Heart left ventricle (tissue), 16 donors: ENCODE results near the gene DYNC1I2. TPM values are rescaled to one million over a fixed set of nuclear protein-coding genes. Genes with fewer than 3 reads are reported as not detected.

ENCODE experiments used
- ATAC-seq, 4 donors: fragments of 200-7000 bp; cut with Tn5 transposase; one replicate each; pipeline ENCODE4 v1.9.1; 2020 to 2022; ENCODE audit warnings: moderate library complexity in 4 of 4, mild to moderate bottlenecking in 3 of 4, moderate number of reproducible peaks in 1 of 4
- DNase-seq, 5 donors: peaks; one replicate each; pipeline ENCODE4 v3.0.0-alpha.2; 2020
- H3K27ac ChIP-seq, 12 donors: fragments of 200-600 bp; sonication (generic) in 4 of 12; one replicate each; pipeline versions ENCODE4 v1.5.0 to v1.8.0; 2016 to 2022; ENCODE audit warnings: mild to moderate bottlenecking in 2 of 12
- H3K27me3 ChIP-seq, 9 donors: fragments of 200-600 bp; sonication (generic) in 2 of 9; one replicate each; pipeline versions ENCODE4 v1.5.1 to v1.8.0; 2016 to 2022; ENCODE audit warnings: mild to moderate bottlenecking in 3 of 9
- H3K36me3 ChIP-seq, 9 donors: fragments of 200-600 bp; sonication (generic) in 2 of 9; one replicate each; pipeline versions ENCODE4 v1.5.0 to v1.8.0; 2018 to 2022; ENCODE audit warnings: mild to moderate bottlenecking in 2 of 9
- H3K4me1 ChIP-seq, 12 donors: fragments of 200-600 bp; sonication (generic) in 4 of 12; one replicate each; pipeline versions ENCODE4 v1.5.0 to v1.8.0; 2016 to 2022; ENCODE audit warnings: mild to moderate bottlenecking in 3 of 12
- H3K4me3 ChIP-seq, 12 donors: fragments of 200-600 bp; sonication (generic) in 4 of 12; one replicate each; pipeline versions ENCODE4 v1.5.0 to v1.8.0; 2017 to 2022; ENCODE audit warnings: mild to moderate bottlenecking in 9 of 12, moderate library complexity in 4 of 12
- H3K9me3 ChIP-seq, 12 donors: fragments of 200-600 bp; sonication (generic) in 4 of 12; one replicate each; pipeline versions ENCODE4 v1.5.0 to v1.8.0; 2016 to 2022; ENCODE audit warnings: mild to moderate bottlenecking in 1 of 12
- POLR2A ChIP-seq, 2 donors: fragments of 450-650 bp; IDR thresholded peaks; one replicate each; pipeline ENCODE4 v1.6.1; 2017; ENCODE audit warnings: antibody characterized with exemption in 2 of 2, mild to moderate bottlenecking in 2 of 2, moderate library complexity in 2 of 2
- WGBS, 4 donors: extraction: QIAGEN DNeasy Blood & Tissue Kit in 2 of 4; methylation state at CpG; one replicate each; pipeline versions ENCODE4 v1.1.5 to v1.1.7; 2013 to 2018; 5-methylcytosine and 5-hydroxymethylcytosine counted together
- intact Hi-C, 10 donors: fragments of 100-400 bp; cut with DNase I; formaldehyde crosslinking; loops; one replicate each; pipeline versions ENCODE4 v1.11.1 to v1.14.2; 2022
- polyA plus RNA-seq, 2 donors: library from polyadenylated mRNA; stranded (reverse); fragments of 200-250 nt; gene quantifications; one replicate each; pipeline ENCODE4 v1.2.3, GENCODE V29; 2013
- total RNA-seq, 9 donors: library from RNA; depleted of rRNA in 2 of 9; stranded (reverse); fragments of >200 nt in 2 of 9; fragmentation: NEBNext Ultra II Directional in 3 of 9; extraction: Animal tissue kit (Norgen Biotek cat#: 25700) in 3 of 9; gene quantifications; one replicate each; pipeline versions ENCODE4 v1.1.0 to v1.2.4, GENCODE V29; 2016 to 2023
- TF ChIP-seq, protein P1 (sequence below), 12 donors: fragments of 200-600 bp; sonication (generic) in 4 of 12; IDR thresholded peaks; one replicate each; pipeline versions ENCODE4 v1.5.0 to v1.8.0; 2018 to 2022; ENCODE audit warnings: antibody characterized with exemption in 12 of 12, mild to moderate bottlenecking in 5 of 12
- donor health status: ischemic (EF 13 %, LVEDD 7.1; RV severe dilation, severe dysfunction).
- donor health status: healthy with polysubstance abuse.
- donor health status: DM: no; HTN: yes; CAD: no.
- donor health status: DM: no; HTN: no; CAD: no.
- donor health status: ischemic (EF 25% LVEDD 6.9; RV normal size, moderate dysfunction).
- donor health status: ischemic (EF 25% LVEDD 5.7; RV mildly dilated, moderate dysfunction).
- donor health status: healthy.
- donor health status: DM: yes; HTN: yes; CAD: no.
- donor health status: ischemic (EF 35%, LVEDD 5.7; RV mildly dilated, moderate dysfunction).
- donor health status: nonischemic (EF 11% LVEDD 7.7; RV severe dilation, severe dysfunction).
- donor health status: DM: yes; HTN: yes; CAD: no.
- donor health status: PGD.
- donor health status: ischemic (EF 29% LVEDD 5.4; RV normal size, mild dysfunction).
- donor health status: nonischemic (EF 23%, LVEDD 6.1; RV moderate dilation, normal function).

The DYNC1I2 gene
- total and polyA plus RNA-seq, 11 donors, result 51.5 to 105 (median 74.0) TPM

DNA sequence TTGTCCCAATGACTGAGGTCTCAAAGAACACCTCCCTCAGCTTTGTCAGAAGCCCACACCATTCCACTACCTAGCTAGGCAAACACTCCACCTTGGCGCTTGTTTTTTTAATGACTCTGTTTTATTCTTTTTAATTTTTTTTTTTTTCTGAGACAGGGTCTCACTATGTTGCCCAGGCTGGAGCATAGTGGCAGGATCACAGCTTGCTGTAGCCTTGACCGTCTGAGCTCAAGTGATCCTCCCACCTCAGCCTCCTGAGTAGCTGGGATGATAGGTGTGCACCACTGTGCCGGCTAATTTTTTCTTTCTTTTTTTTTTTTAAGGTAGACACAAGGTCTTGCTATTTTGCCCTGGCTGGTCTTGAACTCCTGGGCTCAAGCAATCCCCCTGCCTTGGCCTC is 104.9 kb downstream of the DYNC1I2 start:
- ATAC-seq (no peak), DNase-seq (no peak)
- TF ChIP-seq, protein P1, sequence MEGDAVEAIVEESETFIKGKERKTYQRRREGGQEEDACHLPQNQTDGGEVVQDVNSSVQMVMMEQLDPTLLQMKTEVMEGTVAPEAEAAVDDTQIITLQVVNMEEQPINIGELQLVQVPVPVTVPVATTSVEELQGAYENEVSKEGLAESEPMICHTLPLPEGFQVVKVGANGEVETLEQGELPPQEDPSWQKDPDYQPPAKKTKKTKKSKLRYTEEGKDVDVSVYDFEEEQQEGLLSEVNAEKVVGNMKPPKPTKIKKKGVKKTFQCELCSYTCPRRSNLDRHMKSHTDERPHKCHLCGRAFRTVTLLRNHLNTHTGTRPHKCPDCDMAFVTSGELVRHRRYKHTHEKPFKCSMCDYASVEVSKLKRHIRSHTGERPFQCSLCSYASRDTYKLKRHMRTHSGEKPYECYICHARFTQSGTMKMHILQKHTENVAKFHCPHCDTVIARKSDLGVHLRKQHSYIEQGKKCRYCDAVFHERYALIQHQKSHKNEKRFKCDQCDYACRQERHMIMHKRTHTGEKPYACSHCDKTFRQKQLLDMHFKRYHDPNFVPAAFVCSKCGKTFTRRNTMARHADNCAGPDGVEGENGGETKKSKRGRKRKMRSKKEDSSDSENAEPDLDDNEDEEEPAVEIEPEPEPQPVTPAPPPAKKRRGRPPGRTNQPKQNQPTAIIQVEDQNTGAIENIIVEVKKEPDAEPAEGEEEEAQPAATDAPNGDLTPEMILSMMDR (IDR thresholded peaks at IDR 0.05), result no peak
- TF ChIP-seq POLR2A (IDR thresholded peaks at IDR 0.05), result no peak
- H3K4me1 ChIP-seq, result peaks cover 0 to 12% (median 1%) of the 10 kb centered on the region in 12 donors
- no peaks in the 10 kb centered on the region for H3K9me3 ChIP-seq
- intact Hi-C loops, result loop anchor here in 1 of 10 donors (5.0 kb wide), 1 partner anchor 35 kb away; no protein-coding TSS in a partner anchor
- no peak overlapping the region for H3K4me3 ChIP-seq
- H3K27me3 ChIP-seq, result no peaks in the 10 kb centered on the region
- 93 to 96% (median 95%) methylated on average over 3 of the region's 3 CpGs for WGBS, 4 donors
- no peak overlapping the region for H3K27ac ChIP-seq
- H3K36me3 ChIP-seq, result peaks cover 0 to 76% (median 58%) of the 10 kb centered on the region in 9 donors

DNA sequence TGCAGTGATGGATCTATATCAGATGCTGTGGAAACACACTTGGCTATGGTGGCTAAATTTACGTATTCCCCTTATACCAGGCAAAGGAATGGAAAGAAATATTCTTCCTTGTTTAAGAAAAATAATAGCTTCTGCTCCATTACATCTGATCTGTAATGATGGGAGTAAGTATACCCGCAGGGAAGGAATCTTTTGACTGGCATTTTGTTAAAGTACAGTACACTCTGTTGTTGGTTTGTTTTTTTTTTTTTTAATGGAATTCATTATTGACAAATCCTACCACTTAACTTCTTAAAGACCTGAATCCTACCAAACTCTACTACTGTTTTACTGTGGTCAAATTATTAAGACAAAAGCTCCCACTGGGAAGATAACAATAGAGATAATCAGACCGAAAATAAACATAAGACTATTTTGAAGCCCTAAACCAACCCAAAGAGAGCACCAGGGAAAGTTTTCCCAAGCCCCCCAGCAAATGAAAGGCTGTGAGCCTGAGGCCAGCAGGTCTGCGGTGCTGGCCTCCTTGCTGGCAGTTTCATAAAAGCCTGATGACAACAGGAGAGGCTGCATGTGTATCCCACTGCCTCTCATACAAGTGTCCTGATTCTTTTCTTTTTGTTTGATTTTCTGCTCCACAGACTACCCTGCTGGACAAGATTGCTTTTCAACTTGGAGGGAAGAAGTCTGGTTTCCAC is 105.8 kb downstream of the DYNC1I2 start:
- 63 to 73% (median 66%) methylated on average over 4 of the region's 4 CpGs for WGBS, 4 donors
- H3K4me3 ChIP-seq, result no peak overlapping the region
- no peaks in the 10 kb centered on the region for H3K27me3 ChIP-seq
- no peak for DNase-seq
- H3K4me1 ChIP-seq, result peaks cover 0 to 12% (median 3%) of the 10 kb centered on the region in 12 donors
- no peaks in the 10 kb centered on the region for H3K9me3 ChIP-seq
- H3K36me3 ChIP-seq, result peaks cover 0 to 68% (median 53%) of the 10 kb centered on the region in 9 donors
- no peak overlapping the region for H3K27ac ChIP-seq
- ATAC-seq, result no peak
- no peak for TF ChIP-seq POLR2A (IDR thresholded peaks at IDR 0.05)
- TF ChIP-seq, protein P1 (IDR thresholded peaks at IDR 0.05), result no peak
- intact Hi-C loops, result loop anchor here in 1 of 10 donors (5.0 kb wide), 1 partner anchor 34 kb away; no protein-coding TSS in a partner anchor

DNA sequence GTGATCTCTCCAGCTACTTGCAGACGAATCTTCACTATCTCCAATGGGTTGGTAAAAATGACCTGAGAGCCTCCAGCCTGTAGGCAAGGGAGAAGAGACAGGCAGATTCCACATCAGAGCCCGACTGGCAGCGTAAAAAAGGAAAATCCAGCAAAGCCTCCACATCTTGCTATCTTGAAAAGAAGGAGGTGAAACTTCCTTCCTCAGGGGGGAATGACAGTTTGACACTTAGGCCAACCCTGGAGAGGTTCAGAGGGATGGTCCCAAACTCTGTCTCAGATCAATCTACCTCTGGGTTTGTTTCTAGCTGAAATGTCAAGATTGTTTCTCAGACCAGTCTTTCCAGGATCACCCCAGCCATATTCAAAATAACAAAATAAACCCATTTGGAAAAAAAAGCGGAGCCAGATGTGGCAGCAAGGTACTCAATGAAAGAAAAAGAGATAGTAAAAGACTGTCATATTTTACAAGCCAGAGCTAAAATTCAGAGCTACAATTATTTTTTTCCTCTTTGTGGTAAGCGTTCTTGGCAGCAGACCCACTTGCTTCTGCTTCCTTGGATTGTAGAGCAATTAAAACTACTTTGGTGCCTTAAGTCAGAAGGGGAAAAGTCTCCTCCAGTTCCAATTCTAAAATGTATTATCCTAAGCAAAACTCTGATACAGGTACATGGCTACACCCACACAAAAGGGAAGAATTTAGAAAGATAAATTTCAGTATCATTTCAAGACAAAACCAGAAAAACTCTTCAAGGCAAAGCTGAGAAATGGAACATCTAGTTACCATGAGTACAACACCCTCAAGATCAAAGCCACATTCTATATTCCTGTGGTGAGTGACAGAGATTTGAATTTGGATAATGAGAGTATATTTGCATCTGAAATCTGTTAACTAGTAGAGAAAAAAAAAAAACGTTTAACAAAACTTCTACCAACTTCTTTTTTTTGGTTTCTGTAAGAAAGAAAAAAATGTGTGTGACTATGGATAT is 106.7 kb downstream of the DYNC1I2 start:
- H3K4me3 ChIP-seq, result no peak overlapping the region
- H3K27ac ChIP-seq, result no peak overlapping the region
- intact Hi-C loops, result loop anchor here in 1 of 10 donors (5.0 kb wide), 1 partner anchor 33 kb away; no protein-coding TSS in a partner anchor
- peaks cover 0 to 12% (median 3%) of the 10 kb centered on the region in 12 donors for H3K4me1 ChIP-seq
- peaks cover 0 to 68% (median 51%) of the 10 kb centered on the region in 9 donors for H3K36me3 ChIP-seq
- TF ChIP-seq, protein P1 (IDR thresholded peaks at IDR 0.05), result no peak
- TF ChIP-seq POLR2A (IDR thresholded peaks at IDR 0.05), result no peak
- no peak for ATAC-seq
- no peak for DNase-seq
- no peaks in the 10 kb centered on the region for H3K27me3 ChIP-seq
- no peaks in the 10 kb centered on the region for H3K9me3 ChIP-seq
- WGBS, 4 donors, result 67 to 78% (median 72%) methylated on average over 6 of the region's 6 CpGs
